Right atrium auricular region (tissue), 2 donors: ENCODE measurements around the gene ARHGEF38. TPM values are rescaled to one million over a fixed set of nuclear protein-coding genes. Genes with fewer than 3 reads are reported as not detected.

Source experiments
- DNase-seq: peaks from one replicate; pipeline ENCODE4 v3.0.0-alpha.2; 2019; ENCODE audit warnings: low spot score
- H3K27ac ChIP-seq, 2 donors: fragments of 200-600 bp; sonication (generic); 1 replicate in 1 of 2; 2 replicates in 1 of 2; pipeline ENCODE4 v1.5.1; 2016 to 2019
- H3K27me3 ChIP-seq, 2 donors: fragments of 200-600 bp; sonication (generic); one replicate each; pipeline versions ENCODE4 v1.5.1 to v1.6.0; 2017 to 2019
- H3K36me3 ChIP-seq: fragments of 200-600 bp; sonication (generic); one replicate; pipeline ENCODE4 v1.5.1; 2016
- H3K4me1 ChIP-seq, 2 donors: fragments of 200-600 bp; sonication (generic); one replicate each; pipeline versions ENCODE4 v1.5.1 to v1.6.0; 2017 to 2019
- H3K4me3 ChIP-seq, 2 donors: fragments of 200-600 bp; sonication (generic); 1 replicate in 1 of 2; 2 replicates in 1 of 2; pipeline ENCODE4 v1.5.1; 2017 to 2019; ENCODE audit warnings: mild to moderate bottlenecking in 1 of 2, moderate library complexity in 1 of 2
- H3K9me3 ChIP-seq, 2 donors: fragments of 200-600 bp; sonication (generic); one replicate each; pipeline ENCODE4 v1.5.1; 2019
- total RNA-seq, 2 donors: library from RNA; depleted of rRNA; stranded (reverse); fragments of >200 nt; gene quantifications; one replicate each; pipeline ENCODE4 v1.1.0, GENCODE V29; 2016
- TF ChIP-seq, protein P1 (sequence below), 2 donors: fragments of 200-600 bp; sonication (generic); IDR thresholded peaks; one replicate each; pipeline ENCODE4 v1.5.1; 2019; ENCODE audit warnings: antibody characterized with exemption in 2 of 2

The ARHGEF38 gene
- total RNA-seq, 2 donors from 2014 or later = not detected

DNA sequence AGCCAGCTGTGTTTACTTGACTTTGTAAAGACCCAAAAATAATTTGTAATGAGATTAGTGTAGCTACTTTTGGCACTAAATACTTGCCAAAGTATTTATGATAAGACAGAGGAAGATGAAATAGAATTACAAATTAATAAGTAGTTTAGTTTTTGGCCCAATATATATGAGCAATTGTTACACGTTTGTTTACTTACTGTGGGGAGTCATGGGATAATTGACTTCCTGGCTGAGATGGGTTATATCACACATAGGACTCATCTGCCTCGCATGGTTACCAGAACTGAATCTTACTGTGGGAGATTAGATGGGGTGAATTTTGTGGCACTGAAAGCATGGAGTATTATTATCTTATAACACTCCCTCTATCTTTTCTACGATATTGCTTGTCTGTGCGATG lies 89.4 kb downstream of the ARHGEF38 start:
- no peaks in the 10 kb centered on the region for H3K36me3 ChIP-seq
- H3K4me3 ChIP-seq = no peak overlapping the region
- H3K27me3 ChIP-seq = no peaks in the 10 kb centered on the region
- no peak for DNase-seq
- no peaks in the 10 kb centered on the region for H3K9me3 ChIP-seq
- TF ChIP-seq, protein P1, sequence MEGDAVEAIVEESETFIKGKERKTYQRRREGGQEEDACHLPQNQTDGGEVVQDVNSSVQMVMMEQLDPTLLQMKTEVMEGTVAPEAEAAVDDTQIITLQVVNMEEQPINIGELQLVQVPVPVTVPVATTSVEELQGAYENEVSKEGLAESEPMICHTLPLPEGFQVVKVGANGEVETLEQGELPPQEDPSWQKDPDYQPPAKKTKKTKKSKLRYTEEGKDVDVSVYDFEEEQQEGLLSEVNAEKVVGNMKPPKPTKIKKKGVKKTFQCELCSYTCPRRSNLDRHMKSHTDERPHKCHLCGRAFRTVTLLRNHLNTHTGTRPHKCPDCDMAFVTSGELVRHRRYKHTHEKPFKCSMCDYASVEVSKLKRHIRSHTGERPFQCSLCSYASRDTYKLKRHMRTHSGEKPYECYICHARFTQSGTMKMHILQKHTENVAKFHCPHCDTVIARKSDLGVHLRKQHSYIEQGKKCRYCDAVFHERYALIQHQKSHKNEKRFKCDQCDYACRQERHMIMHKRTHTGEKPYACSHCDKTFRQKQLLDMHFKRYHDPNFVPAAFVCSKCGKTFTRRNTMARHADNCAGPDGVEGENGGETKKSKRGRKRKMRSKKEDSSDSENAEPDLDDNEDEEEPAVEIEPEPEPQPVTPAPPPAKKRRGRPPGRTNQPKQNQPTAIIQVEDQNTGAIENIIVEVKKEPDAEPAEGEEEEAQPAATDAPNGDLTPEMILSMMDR (IDR thresholded peaks at IDR 0.05) = no peak
- H3K27ac ChIP-seq = no peak overlapping the region
- H3K4me1 ChIP-seq = peaks cover 0 to 5% of the 10 kb centered on the region in 2 donors

DNA sequence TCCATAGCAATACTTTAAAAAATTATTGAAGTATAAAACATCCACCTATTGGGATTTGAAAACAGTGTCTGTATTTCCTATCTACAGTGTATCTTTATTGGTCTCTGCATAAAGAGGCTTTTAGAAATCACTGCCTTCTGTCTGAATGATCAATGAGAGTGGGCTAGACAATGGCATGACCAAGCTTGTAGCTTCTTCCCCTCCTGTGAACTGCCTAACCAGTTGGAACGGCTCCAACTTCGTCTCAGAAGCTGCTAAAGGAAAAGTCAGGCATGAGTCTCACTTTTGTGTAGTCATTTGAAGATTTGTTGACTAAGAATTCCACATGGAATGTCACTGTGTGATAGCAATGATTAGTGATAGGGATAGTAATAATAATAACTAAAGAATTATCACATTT lies 91.8 kb downstream of the ARHGEF38 start:
- H3K4me1 ChIP-seq = no peaks in the 10 kb centered on the region
- H3K36me3 ChIP-seq = no peaks in the 10 kb centered on the region
- H3K9me3 ChIP-seq = no peaks in the 10 kb centered on the region
- no peaks in the 10 kb centered on the region for H3K27me3 ChIP-seq
- TF ChIP-seq, protein P1 (IDR thresholded peaks at IDR 0.05) = no peak
- H3K27ac ChIP-seq = no peak overlapping the region
- H3K4me3 ChIP-seq = no peak overlapping the region
- DNase-seq = no peak

DNA sequence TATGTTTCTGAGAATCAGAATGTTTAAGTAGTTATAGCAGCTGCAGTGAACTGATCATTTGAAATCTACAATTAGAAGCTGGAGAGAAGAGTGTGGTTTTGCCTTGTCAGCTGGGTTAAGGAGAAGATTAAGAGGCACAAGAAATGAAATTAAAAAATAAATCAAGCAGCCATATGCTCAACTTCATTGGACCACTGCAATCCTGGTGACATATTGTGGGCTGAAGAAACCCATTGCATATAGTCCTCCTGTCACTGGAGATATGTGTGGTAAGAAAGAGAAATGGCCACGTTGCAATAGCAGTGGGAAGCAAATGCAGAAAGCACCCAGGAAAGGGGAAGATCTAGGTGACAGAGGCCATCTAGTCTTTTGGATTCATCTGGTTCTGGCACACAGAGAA lies 93.0 kb downstream of the ARHGEF38 start:
- Histone ChIP-seq H3K9me3 (no peaks in the 10 kb centered on the region), H3K27me3 (no peaks in the 10 kb centered on the region), H3K4me1 (no peaks in the 10 kb centered on the region), H3K27ac (no peak overlapping the region), H3K36me3 (no peaks in the 10 kb centered on the region), H3K4me3 (no peak overlapping the region)
- DNase-seq = no peak
- TF ChIP-seq, protein P1 (IDR thresholded peaks at IDR 0.05) = no peak

DNA sequence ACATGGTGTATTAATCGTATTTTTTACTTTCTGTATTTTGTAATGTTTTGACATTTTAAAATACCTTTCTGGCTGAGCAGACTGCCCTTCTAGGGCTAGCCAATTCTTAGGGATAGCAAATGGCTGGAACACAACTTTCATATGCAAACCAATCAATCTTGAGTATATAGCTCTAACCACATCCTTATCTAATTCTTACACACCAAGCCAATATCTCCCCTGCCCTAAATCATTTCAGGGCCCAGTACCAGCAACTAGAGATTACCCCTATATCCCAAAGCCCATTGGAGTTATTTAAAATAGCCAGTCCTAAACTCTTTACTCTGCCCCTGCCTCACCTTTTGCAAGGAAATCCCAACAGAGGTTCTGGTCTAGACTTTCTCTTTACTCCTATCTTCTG lies 97.8 kb downstream of the ARHGEF38 start:
- Histone ChIP-seq H3K4me1 (no peaks in the 10 kb centered on the region), H3K9me3 (no peaks in the 10 kb centered on the region), H3K36me3 (no peaks in the 10 kb centered on the region), H3K27me3 (no peaks in the 10 kb centered on the region), H3K4me3 (no peak overlapping the region), H3K27ac (no peak overlapping the region)
- DNase-seq = no peak
- TF ChIP-seq, protein P1 (IDR thresholded peaks at IDR 0.05) = no peak

DNA sequence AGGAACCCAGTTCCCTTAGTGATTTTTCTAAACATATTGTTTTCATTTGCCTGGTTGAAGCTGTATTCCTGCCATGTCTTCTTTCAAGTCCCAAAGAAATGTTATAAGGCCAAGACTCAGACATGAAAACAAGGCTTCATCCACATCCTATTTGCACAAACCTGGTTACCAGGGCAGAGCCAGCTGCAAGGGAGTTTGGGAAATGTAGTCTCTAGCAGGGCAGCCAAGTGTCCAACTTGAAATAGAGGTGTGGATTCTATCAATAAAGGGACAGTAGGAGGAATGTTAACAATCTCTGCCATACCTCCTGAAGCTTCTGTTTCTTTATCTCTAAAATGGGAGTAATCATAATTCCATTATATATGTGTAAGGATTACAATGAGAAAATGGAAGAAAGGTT lies 99.5 kb downstream of the ARHGEF38 start:
- Histone ChIP-seq H3K27me3 (no peaks in the 10 kb centered on the region), H3K36me3 (no peaks in the 10 kb centered on the region)

More for the DNA sequence above, 99.5 kb downstream of the ARHGEF38 start:
- no peak for DNase-seq
- Histone ChIP-seq H3K4me3 (no peak overlapping the region), H3K4me1 (no peaks in the 10 kb centered on the region), H3K27ac (no peak overlapping the region), H3K9me3 (no peaks in the 10 kb centered on the region)
- TF ChIP-seq, protein P1 (IDR thresholded peaks at IDR 0.05) = no peak
